H1 (cell line): Measurements from ENCODE around the gene NDUFAB1. TPM values are rescaled to one million over a fixed set of nuclear protein-coding genes. Genes with fewer than 3 reads are reported as not detected.

ENCODE experiments used
- CTCF ChIA-PET: fragments of 300-600 bp; sonication (Branson Sonifier 250); formaldehyde crosslinking; loops from one replicate; lab custom pipeline; 2021; ENCODE audit not compliant: partially characterized antibody; lab: Charles Lee
- POLR2A ChIA-PET: fragments of 300-600 bp; sonication (Branson Sonifier 250); formaldehyde crosslinking; loops from one replicate; lab custom pipeline; 2021; ENCODE audit warnings: inconsistent platforms; ENCODE audit not compliant: partially characterized antibody; lab: Charles Lee
- DNase-seq, 2 experiments: peaks; one replicate each; pipeline versions ENCODE4 v3.0.0 to v3.0.0-alpha.2; 2010 to 2022; ENCODE audit warnings: low spot score in 2 of 2, low read depth in 1 of 2, mixed read lengths in 1 of 2
- FAIRE-seq: peaks from 2 replicates; lab custom pipeline; 2011; peaks lifted over from hg19 to GRCh38; lab: Jason Lieb, UNC
- H2AFZ ChIP-seq: 2 replicates; pipeline ENCODE4 v1.8.1; 2012; ENCODE audit warnings: low read length, inconsistent platforms
- H2AK5ac ChIP-seq: 2 replicates; pipeline ENCODE4 v1.6.1; 2013; ENCODE audit warnings: low read depth, low read length
- H2BK120ac ChIP-seq: replicated peaks from 2 replicates; pipeline ENCODE3; 2013; ENCODE audit warnings: low read depth, low read length, inconsistent platforms
- H2BK12ac ChIP-seq: 2 replicates; pipeline ENCODE4 v1.6.1; 2013; ENCODE audit warnings: low read depth, low read length
- H2BK15ac ChIP-seq: 2 replicates; pipeline ENCODE4 v1.6.1; 2013; ENCODE audit warnings: low read length
- H2BK20ac ChIP-seq: 2 replicates; pipeline ENCODE4 v1.6.1; 2013; ENCODE audit warnings: low read length
- H2BK5ac ChIP-seq: 2 replicates; pipeline ENCODE4 v1.6.1; 2013; ENCODE audit warnings: low read depth, low read length
- H3K14ac ChIP-seq: 2 replicates; pipeline ENCODE4 v1.6.1; 2013; ENCODE audit warnings: inconsistent platforms; ENCODE audit not compliant: insufficient read length
- H3K18ac ChIP-seq: 2 replicates; pipeline ENCODE4 v1.6.1; 2013; ENCODE audit warnings: low read length; ENCODE audit errors: extremely low read depth
- H3K23ac ChIP-seq: 2 replicates; pipeline ENCODE4 v1.6.1; 2013; ENCODE audit warnings: inconsistent platforms; ENCODE audit not compliant: insufficient read length
- H3K23me2 ChIP-seq: 2 replicates; pipeline ENCODE4 v1.6.1; 2013; ENCODE audit warnings: low read depth, low read length
- H3K27ac ChIP-seq: 2 replicates; pipeline ENCODE4 v1.6.1; 2011; ENCODE audit warnings: low read depth, low read length, inconsistent platforms
- H3K27me3 ChIP-seq, 4 experiments: replicated peaks in 1 of 4; 1 replicate in 1 of 4; 2 replicates in 3 of 4; pipeline versions ENCODE4 v1.6.1 to v1.8.1; 2011 to 2013; ENCODE audit warnings: low read length in 3 of 4, mild to moderate bottlenecking in 3 of 4, inconsistent platforms in 2 of 4, mixed read lengths in 2 of 4, moderate library complexity in 1 of 4; ENCODE audit not compliant: control insufficient read depth in 3 of 4, insufficient read depth in 3 of 4; ENCODE audit errors: extremely low read depth in 1 of 4
- H3K36me3 ChIP-seq, 4 experiments: 2 replicates each; pipeline versions ENCODE4 v1.6.1 to v1.8.1; 2011 to 2013; ENCODE audit warnings: mild to moderate bottlenecking in 4 of 4, low read length in 3 of 4, moderate library complexity in 2 of 4, control low read depth in 1 of 4, inconsistent platforms in 1 of 4; ENCODE audit not compliant: insufficient read depth in 4 of 4, control insufficient read depth in 2 of 4
- H3K4ac ChIP-seq: replicated peaks from 2 replicates; pipeline ENCODE3; 2013; ENCODE audit warnings: low read length, low read depth, mixed read lengths, inconsistent platforms; ENCODE audit not compliant: insufficient read length
- H3K4me1 ChIP-seq, 4 experiments: replicated peaks in 1 of 4; 1 replicate in 1 of 4; 2 replicates in 3 of 4; pipeline versions ENCODE4 v1.6.1 to v1.8.1; 2011 to 2013; ENCODE audit warnings: low read length in 3 of 4, inconsistent platforms in 2 of 4, mixed read lengths in 1 of 4; ENCODE audit not compliant: insufficient read depth in 4 of 4, control insufficient read depth in 3 of 4
- H3K4me2 ChIP-seq, 2 experiments: 2 replicates each; pipeline versions ENCODE4 v1.6.1 to v1.8.1; 2011 to 2013; ENCODE audit warnings: low read depth in 2 of 2, low read length in 2 of 2, control low read depth in 1 of 2, inconsistent platforms in 1 of 2, mild to moderate bottlenecking in 1 of 2; ENCODE audit not compliant: insufficient read depth in 1 of 2
- H3K4me3 ChIP-seq, 4 experiments: fragments of 200-600, 300-600 bp in 1 of 4; sonication (generic), shearing (Covaris generic), sonication (Bioruptor Twin) in 1 of 4; 2 replicates each; pipeline versions ENCODE4 v1.5.1 to v1.8.1; 2011 to 2016; ENCODE audit warnings: low read length in 4 of 4, low read depth in 3 of 4, control low read depth in 2 of 4, inconsistent platforms in 2 of 4, mild to moderate bottlenecking in 2 of 4, mixed read lengths in 1 of 4, moderate library complexity in 1 of 4; ENCODE audit not compliant: insufficient read depth in 2 of 4; ENCODE audit errors: extremely low read depth in 1 of 4
- H3K56ac ChIP-seq: replicated peaks from 2 replicates; pipeline ENCODE3; 2013; ENCODE audit warnings: low read depth, mild to moderate bottlenecking, mixed read lengths, low read length, inconsistent platforms; ENCODE audit not compliant: insufficient read length
- H3K79me1 ChIP-seq: 2 replicates; pipeline ENCODE4 v1.6.1; 2013; ENCODE audit warnings: low read depth, low read length, control low read depth
- H3K79me2 ChIP-seq, 2 experiments: 2 replicates each; pipeline versions ENCODE4 v1.6.1 to v1.8.1; 2012 to 2013; ENCODE audit warnings: low read length in 2 of 2, mild to moderate bottlenecking in 2 of 2, inconsistent platforms in 1 of 2; ENCODE audit not compliant: insufficient read depth in 2 of 2, control insufficient read depth in 1 of 2
- H3K9ac ChIP-seq, 4 experiments: replicated peaks in 1 of 4; 1 replicate in 1 of 4; 2 replicates in 3 of 4; pipeline versions ENCODE4 v1.6.1 to v1.8.1; 2011 to 2013; ENCODE audit warnings: low read depth in 3 of 4, low read length in 3 of 4, control low read depth in 2 of 4, mild to moderate bottlenecking in 2 of 4, moderate library complexity in 2 of 4, inconsistent platforms in 1 of 4; ENCODE audit errors: extremely low read depth in 1 of 4
- H3K9me3 ChIP-seq, 2 experiments: 2 replicates each; pipeline versions ENCODE4 v1.6.1 to v1.8.1; 2012 to 2013; ENCODE audit warnings: mild to moderate bottlenecking in 2 of 2, moderate library complexity in 2 of 2, control low read depth in 1 of 2, inconsistent platforms in 1 of 2, low read depth in 1 of 2, low read length in 1 of 2, mixed read lengths in 1 of 2; ENCODE audit not compliant: insufficient read depth in 2 of 2
- H4K20me1 ChIP-seq, 2 experiments: replicated peaks in 1 of 2; 2 replicates each; pipeline versions ENCODE3 to v1.8.1; 2011 to 2013; ENCODE audit warnings: inconsistent platforms in 2 of 2, low read length in 2 of 2, mild to moderate bottlenecking in 1 of 2; ENCODE audit not compliant: insufficient read depth in 2 of 2, control insufficient read depth in 1 of 2
- H4K5ac ChIP-seq: 2 replicates; pipeline ENCODE4 v1.6.1; 2013; ENCODE audit warnings: low read length, low read depth, mixed read lengths, inconsistent platforms; ENCODE audit not compliant: insufficient read length
- H4K8ac ChIP-seq: 2 replicates; pipeline ENCODE4 v1.8.0; 2013; ENCODE audit warnings: mild to moderate bottlenecking, moderate library complexity, low read length, inconsistent platforms; ENCODE audit not compliant: insufficient read depth; ENCODE audit errors: extremely low read depth
- H4K91ac ChIP-seq: replicated peaks from 2 replicates; pipeline ENCODE3; 2013; ENCODE audit warnings: low read length, mixed read lengths, inconsistent platforms; ENCODE audit not compliant: insufficient read length
- RXRA ChIP-seq: IDR thresholded peaks from 2 replicates; pipeline ENCODE4 v1.6.1; 2011; ENCODE audit warnings: low read depth, mild to moderate bottlenecking, low read length, moderate library complexity; ENCODE audit not compliant: insufficient read depth
- WGBS, 2 experiments: shearing (Covaris generic) in 1 of 2; methylation state at CpG; one replicate each; pipeline versions ENCODE4 v1.1.6 to v1.1.7; 2013 to 2015; ENCODE audit warnings: low lambda C conversion rate in 2 of 2, mixed read lengths in 2 of 2, inconsistent platforms in 1 of 2, low coverage in 1 of 2, missing lambda C conversion rate in 1 of 2; ENCODE audit not compliant: insufficient replicate concordance in 2 of 2, insufficient coverage in 1 of 2, insufficient read length in 1 of 2; ENCODE audit errors: extremely low coverage in 1 of 2, missing lambda C conversion rate in 1 of 2; 5-methylcytosine and 5-hydroxymethylcytosine counted together
- polyA plus RNA-seq, 7 experiments: library from polyadenylated mRNA; depleted of rRNA in 3 of 7; stranded (reverse) in 5 of 7; unstranded in 2 of 7; fragments of >200 nt in 5 of 7; fragments of 200-250 nt in 2 of 7; gene quantifications; 1 replicate in 5 of 7; 2 replicates in 1 of 7; 4 replicates in 1 of 7; pipeline versions ENCODE4 v1.2.1 to v1.2.3, GENCODE V29; 2011 to 2013; ENCODE audit warnings: missing spikeins in 2 of 7, mixed read lengths in 2 of 7
- total RNA-seq: library from RNA; stranded (reverse); fragmentation: NEBNext Ultra II Directional; extraction: Animal tissue kit (Norgen Biotek cat#: 25700); gene quantifications from 2 replicates; pipeline ENCODE4 v1.2.1, GENCODE V29; 2021

NDUFAB1 gene
- total and polyA plus RNA-seq, 2 of the 8 experiments (the other 6 are each of a cell fraction or from before 2014, with no cell fraction given) = 135 to 294 TPM

DNA sequence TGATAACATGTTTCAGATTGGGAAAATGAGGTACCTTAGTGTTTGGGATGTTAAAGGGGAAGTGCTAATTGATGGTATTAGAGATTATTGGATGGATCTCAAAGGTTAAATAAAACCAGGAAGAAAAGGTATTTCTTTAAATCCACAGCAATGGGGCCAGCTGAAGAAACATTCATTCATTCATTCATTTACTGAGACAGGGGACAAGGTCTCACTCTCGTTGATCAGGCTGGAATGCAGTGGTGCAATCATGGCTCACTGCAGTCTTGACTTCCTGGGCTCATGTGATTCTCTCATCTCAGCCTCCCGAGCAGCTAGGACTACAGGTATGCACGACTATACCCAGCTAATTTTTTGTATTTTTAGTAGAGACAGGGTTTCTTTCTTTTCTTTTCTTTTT, 58.7 kb downstream of the NDUFAB1 start:
- H3K14ac ChIP-seq = no peak overlapping the region
- no peak for TF ChIP-seq RXRA
- ChIA-PET POLR2A (no interaction called here), CTCF (interaction anchor here (1.1 kb wide), 1 partner anchor 60 kb away, joined by 3 read pairs; the partner anchor contains the start of gene NDUFAB1)
- peaks cover 0 to 6% of the 10 kb centered on the region in 2 experiments for H4K20me1 ChIP-seq
- no peak overlapping the region for H3K18ac ChIP-seq
- H3K56ac ChIP-seq = no peak overlapping the region
- H4K8ac ChIP-seq = no peak overlapping the region
- H3K4me3 ChIP-seq = no peak overlapping the region
- H2BK12ac ChIP-seq = no peak overlapping the region
- H2BK20ac ChIP-seq = no peak overlapping the region
- H3K4ac ChIP-seq = no peak overlapping the region
- H2AK5ac ChIP-seq = no peak overlapping the region
- no peak overlapping the region for H2BK5ac ChIP-seq
- no peaks in the 10 kb centered on the region for H3K23me2 ChIP-seq
- H3K4me2 ChIP-seq = no peak overlapping the region
- DNase-seq (no peak), FAIRE-seq (no peak)
- no peak overlapping the region for H3K23ac ChIP-seq
- no peak overlapping the region for H3K27ac ChIP-seq
- no peak overlapping the region for H4K91ac ChIP-seq
- H4K5ac ChIP-seq = no peak overlapping the region
- H3K4me1 ChIP-seq = no peaks in the 10 kb centered on the region
- H3K27me3 ChIP-seq = no peaks in the 10 kb centered on the region
- no peaks in the 10 kb centered on the region for H3K79me2 ChIP-seq
- H2AFZ ChIP-seq = no peak overlapping the region
- H3K79me1 ChIP-seq = no peaks in the 10 kb centered on the region
- no peak overlapping the region for H2BK120ac ChIP-seq
- H3K36me3 ChIP-seq = peaks cover 11 to 56% (median 42%) of the 10 kb centered on the region in 4 experiments; a peak in 7 of 8 replicates
- H3K9me3 ChIP-seq = no peaks in the 10 kb centered on the region
- 93% methylated on average over 3 of the region's 3 CpGs; no CpG with 5 or more reads in 1 of the 2 experiments for WGBS, 2 experiments
- no peak overlapping the region for H3K9ac ChIP-seq
- H2BK15ac ChIP-seq = no peak overlapping the region
